Thymus (tissue), 11 donors: ENCODE data around the gene OR6N1. TPM values are rescaled to one million over a fixed set of nuclear protein-coding genes. Genes with fewer than 3 reads are reported as not detected.

Experiments
- DNase-seq, 9 donors: peaks; one replicate each; pipeline ENCODE4 v3.0.0-alpha.2; 2013; ENCODE audit warnings: low spot score in 9 of 9, low read depth in 6 of 9, missing footprints in 1 of 9
- H3K27ac ChIP-seq, 2 donors: one replicate each; pipeline ENCODE4 v1.5.1; 2013; ENCODE audit warnings: control low read depth in 1 of 2, low read depth in 1 of 2, low read length in 1 of 2, mild to moderate bottlenecking in 1 of 2, moderate library complexity in 1 of 2
- H3K27me3 ChIP-seq, 2 donors: one replicate each; pipeline ENCODE4 v1.5.1; 2013; ENCODE audit warnings: low read length in 1 of 2; ENCODE audit not compliant: control insufficient read depth in 2 of 2, insufficient read depth in 1 of 2
- H3K36me3 ChIP-seq, 2 donors: one replicate each; pipeline ENCODE4 v1.5.1; 2013; ENCODE audit warnings: low read length in 1 of 2, mild to moderate bottlenecking in 1 of 2, moderate library complexity in 1 of 2; ENCODE audit not compliant: control insufficient read depth in 2 of 2, insufficient read depth in 2 of 2
- H3K4me1 ChIP-seq, 2 donors: one replicate each; pipeline ENCODE4 v1.5.1; 2013; ENCODE audit warnings: low read length in 2 of 2; ENCODE audit not compliant: control insufficient read depth in 2 of 2, insufficient read depth in 2 of 2
- H3K4me3 ChIP-seq, 2 donors: one replicate each; pipeline ENCODE4 v1.5.1; 2013; ENCODE audit warnings: low read length in 2 of 2, control low read depth in 1 of 2, mild to moderate bottlenecking in 1 of 2
- H3K9me3 ChIP-seq, 2 donors: one replicate each; pipeline ENCODE4 v1.5.1; 2013; ENCODE audit warnings: low read length in 1 of 2, mild to moderate bottlenecking in 1 of 2; ENCODE audit not compliant: control insufficient read depth in 2 of 2, insufficient read depth in 1 of 2
- WGBS: extraction: QIAGEN DNeasy Blood & Tissue Kit; methylation state at CpG from one replicate; pipeline ENCODE4 v1.1.7; 2013; 5-methylcytosine and 5-hydroxymethylcytosine counted together
- polyA plus RNA-seq: library from polyadenylated mRNA; stranded (reverse); fragments of 200-250 nt; gene quantifications from one replicate; pipeline ENCODE4 v1.2.3, GENCODE V29; 2013
- total RNA-seq: library from RNA; stranded (reverse); fragments of 120-200 nt; gene quantifications from one replicate; pipeline ENCODE4 v1.2.4, GENCODE V29; 2013
- donor health status: healthy.

OR6N1 gene
- total and polyA plus RNA-seq, 2 donors = not detected

DNA sequence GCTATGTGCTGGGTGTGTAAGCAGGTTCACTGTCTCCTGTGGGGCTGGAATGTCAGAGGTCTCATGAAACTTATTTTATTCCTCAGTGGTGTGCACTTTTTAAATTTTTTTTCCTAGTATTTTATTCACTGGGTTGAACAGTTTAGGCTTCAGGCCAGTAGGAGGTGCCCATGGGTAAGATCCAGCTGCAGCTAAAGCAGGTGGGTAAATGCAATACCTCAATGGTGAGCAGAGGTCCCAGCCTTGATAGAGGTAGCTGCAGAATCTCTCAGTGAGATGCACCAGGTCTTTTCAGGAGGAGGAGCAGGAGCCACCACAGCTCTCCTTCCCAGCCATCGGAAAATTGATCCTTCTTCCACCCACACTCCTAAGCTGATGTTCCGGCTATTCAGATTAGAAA, 21.6 kb upstream of the OR6N1 start:
- Histone ChIP-seq H3K4me1 (no peaks in the 10 kb centered on the region), H3K9me3 (no peaks in the 10 kb centered on the region), H3K27ac (no peak overlapping the region), H3K36me3 (no peaks in the 10 kb centered on the region), H3K27me3 (no peaks in the 10 kb centered on the region), H3K4me3 (no peak overlapping the region)
- peak in 7 of 9 donors; percentile 6 to 47 (median 11) for DNase-seq
- 95% methylated on average over 2 of the region's 2 CpGs for WGBS

DNA sequence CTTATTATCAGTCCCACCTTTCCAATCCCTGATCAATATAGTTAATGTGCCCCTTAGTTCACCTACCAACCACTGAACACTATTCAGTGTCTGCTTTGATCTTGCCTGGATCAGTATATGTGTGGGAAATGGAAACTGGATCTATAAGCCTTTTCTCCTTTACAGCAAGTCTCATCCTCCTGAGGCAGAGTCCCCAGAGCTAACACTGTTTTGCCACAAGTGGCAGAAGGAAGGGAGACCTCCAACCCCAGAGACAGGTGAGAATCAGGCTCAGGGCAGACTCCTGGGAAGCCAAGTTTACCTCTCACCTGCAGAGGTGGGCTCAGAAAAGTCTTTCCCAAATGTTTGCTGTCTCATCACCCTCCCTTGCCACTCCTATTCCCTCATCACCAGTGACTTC, 9.1 kb upstream of the OR6N1 start, which contains the start of gene OR6N2:
OR6N2 (minus strand) TSS at position 101 of the 400 bp plus-strand sequence. CDS start 3,569 bp downstream, outside the sequence.
- H3K27ac ChIP-seq = no peak within 1 kb of the TSS
- H3K9me3 ChIP-seq = no peaks in the 10 kb centered on the region
- no peaks in the 10 kb centered on the region for H3K27me3 ChIP-seq
- no peak for DNase-seq
- H3K4me1 ChIP-seq = no peaks in the 10 kb centered on the region
- no peaks in the 10 kb centered on the region for H3K36me3 ChIP-seq
- no peak within 1 kb of the TSS for H3K4me3 ChIP-seq

DNA sequence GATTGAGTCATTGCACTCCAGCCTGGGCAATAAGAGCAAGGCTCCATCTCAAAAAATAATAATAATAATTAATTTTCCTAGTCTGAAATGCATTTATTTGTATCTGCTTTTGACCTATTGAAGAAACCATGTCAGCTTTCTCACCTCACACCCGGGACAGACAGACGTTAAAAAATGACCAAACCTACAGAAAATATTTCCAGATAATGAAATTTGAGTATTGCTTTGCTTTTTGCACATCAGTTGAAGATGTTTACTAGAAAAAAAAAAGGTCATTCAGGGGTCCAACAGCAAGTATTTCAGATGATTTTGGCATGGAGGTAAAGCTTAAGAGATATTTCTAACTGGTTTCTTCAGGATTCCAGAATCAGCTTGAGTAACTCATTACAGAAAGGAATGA, 17.6 kb downstream of the OR6N1 start, which contains the start of gene OR6K6:
OR6K6 (plus strand) TSS at position 301 of the 400 bp plus-strand sequence. CDS start 168 bp downstream, outside the sequence.
- DNase-seq = no peak
- H3K9me3 ChIP-seq = no peaks in the 10 kb centered on the region
- 94% methylated on average over 2 of the region's 2 CpGs for WGBS
- H3K4me1 ChIP-seq = no peaks in the 10 kb centered on the region
- H3K4me3 ChIP-seq = no peak within 1 kb of the TSS
- no peak within 1 kb of the TSS for H3K27ac ChIP-seq
- H3K36me3 ChIP-seq = no peaks in the 10 kb centered on the region
- no peaks in the 10 kb centered on the region for H3K27me3 ChIP-seq

DNA sequence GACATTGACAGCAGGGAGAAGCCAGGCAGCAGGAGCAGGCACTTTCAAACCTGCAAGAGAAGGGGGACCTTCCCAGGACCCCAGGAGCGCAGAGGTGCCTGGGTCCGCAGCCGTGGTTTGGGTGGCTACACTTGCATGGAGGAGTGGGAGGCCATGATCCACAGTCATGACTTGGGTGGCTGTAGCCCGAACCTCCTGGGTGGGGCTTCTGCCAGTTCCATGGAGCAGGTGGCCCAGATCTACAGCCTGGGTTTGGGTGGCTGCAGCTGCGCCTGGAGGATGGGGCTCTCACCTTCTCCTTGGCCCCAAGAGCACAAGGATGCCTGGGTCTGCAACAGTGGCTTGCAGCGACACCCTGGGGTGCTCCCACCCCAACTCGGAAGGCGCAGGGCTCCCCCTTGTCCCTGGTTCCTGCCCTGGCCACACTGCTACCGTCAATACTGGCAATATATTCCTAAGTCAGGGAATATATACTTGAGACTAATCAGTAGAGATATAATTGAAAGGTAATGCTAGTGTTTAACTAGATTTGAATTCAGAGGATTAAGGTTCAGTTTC, 19.8 kb downstream of the OR6N1 start:
- no peak overlapping the region for H3K27ac ChIP-seq
- H3K36me3 ChIP-seq = no peaks in the 10 kb centered on the region
- 93% methylated on average over 9 of the region's 9 CpGs for WGBS
- H3K4me1 ChIP-seq = no peaks in the 10 kb centered on the region
- no peaks in the 10 kb centered on the region for H3K9me3 ChIP-seq
- no peak for DNase-seq
- no peak overlapping the region for H3K4me3 ChIP-seq
- no peaks in the 10 kb centered on the region for H3K27me3 ChIP-seq

DNA sequence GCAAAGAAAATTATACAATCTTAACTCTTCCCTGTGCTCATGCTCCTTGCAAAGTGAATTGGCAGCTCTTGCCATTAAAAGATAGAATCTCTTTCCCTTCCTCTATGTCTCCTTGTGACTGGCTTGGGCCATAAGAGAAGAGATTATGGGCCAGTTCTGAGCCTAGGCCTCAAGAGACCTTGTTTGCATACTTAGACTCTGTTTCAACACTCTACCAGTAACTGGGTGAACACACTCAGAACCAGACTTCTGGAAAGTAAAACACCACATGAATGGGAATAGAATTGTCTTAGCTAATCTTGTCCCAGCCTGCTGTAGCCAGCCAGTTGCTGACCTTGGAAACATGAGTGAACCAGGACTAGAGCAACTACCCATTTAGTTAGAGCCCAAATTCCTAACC, 36.1 kb downstream of the OR6N1 start:
- DNase-seq = no peak
- H3K27me3 ChIP-seq = no peaks in the 10 kb centered on the region
- H3K4me3 ChIP-seq = no peak overlapping the region
- no peaks in the 10 kb centered on the region for H3K9me3 ChIP-seq
- no peaks in the 10 kb centered on the region for H3K36me3 ChIP-seq
- H3K4me1 ChIP-seq = no peaks in the 10 kb centered on the region
- H3K27ac ChIP-seq = no peak overlapping the region

DNA sequence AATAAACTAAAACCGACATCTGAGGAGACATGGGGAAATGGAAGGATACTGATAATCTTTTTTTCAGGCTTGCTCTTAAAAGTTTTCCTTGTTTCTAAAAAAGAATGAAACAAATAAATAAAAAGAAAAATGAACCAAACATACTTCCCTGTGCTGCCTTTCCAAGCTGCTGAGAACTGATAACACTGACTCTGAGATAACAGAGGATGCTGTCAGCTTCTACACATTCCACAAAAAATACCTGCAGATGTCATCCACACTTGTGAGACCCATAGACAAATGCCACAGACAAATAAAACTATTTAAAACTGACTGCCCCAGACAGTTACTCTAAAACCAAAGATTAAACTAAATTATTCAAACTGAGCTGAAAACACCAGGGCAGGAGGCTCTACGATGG, 39.5 kb downstream of the OR6N1 start:
- no peak overlapping the region for H3K27ac ChIP-seq
- H3K4me3 ChIP-seq = no peak overlapping the region
- H3K9me3 ChIP-seq = no peaks in the 10 kb centered on the region
- no peaks in the 10 kb centered on the region for H3K4me1 ChIP-seq
- 95% methylated on average over 2 of the region's 2 CpGs for WGBS
- H3K27me3 ChIP-seq = no peaks in the 10 kb centered on the region
- no peak for DNase-seq
- H3K36me3 ChIP-seq = no peaks in the 10 kb centered on the region

DNA sequence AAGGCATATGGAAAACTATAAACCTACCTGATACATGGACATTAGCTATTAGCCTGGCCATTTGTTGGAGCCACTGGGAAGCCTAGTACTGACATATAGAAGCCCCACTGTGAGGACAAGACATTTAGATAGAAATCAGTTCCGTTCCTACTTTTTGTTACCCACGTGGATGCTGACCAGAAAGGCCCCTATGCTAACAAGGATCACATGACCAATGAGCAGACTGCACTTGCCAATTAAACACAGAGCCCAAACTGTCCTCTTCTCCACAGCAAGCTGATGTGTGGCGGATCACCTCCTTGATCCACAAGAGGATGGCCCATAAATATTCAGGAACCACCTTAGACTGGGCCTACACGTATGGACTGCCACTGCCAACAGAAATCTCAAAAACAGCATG, 40.3 kb downstream of the OR6N1 start:
- H3K9me3 ChIP-seq = no peaks in the 10 kb centered on the region
- H3K36me3 ChIP-seq = no peaks in the 10 kb centered on the region
- 95% methylated on average over 4 of the region's 4 CpGs for WGBS
- H3K4me1 ChIP-seq = no peaks in the 10 kb centered on the region
- H3K4me3 ChIP-seq = no peak overlapping the region
- DNase-seq = no peak
- no peak overlapping the region for H3K27ac ChIP-seq
- H3K27me3 ChIP-seq = no peaks in the 10 kb centered on the region

DNA sequence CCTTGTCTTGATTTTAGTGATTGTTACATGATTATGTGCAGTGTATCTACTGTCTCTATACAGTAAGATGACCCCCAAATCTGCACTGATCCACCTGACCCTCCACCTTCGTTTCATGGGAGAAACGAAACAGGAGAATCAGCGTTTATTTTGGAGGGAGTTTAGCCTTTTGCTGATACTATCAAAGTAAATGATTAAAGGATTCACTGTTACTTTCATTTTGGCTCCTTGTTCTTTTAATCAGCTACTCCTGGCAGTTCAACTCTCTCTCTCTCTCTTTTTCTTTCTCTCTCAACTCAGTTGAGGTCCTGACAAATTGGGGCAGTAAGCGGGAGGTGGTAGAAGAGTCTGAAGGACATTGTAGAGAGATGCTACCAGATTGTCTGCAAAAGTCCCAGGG, 41.5 kb downstream of the OR6N1 start:
- Histone ChIP-seq H3K4me1 (no peaks in the 10 kb centered on the region), H3K36me3 (no peaks in the 10 kb centered on the region), H3K27ac (no peak overlapping the region), H3K9me3 (no peaks in the 10 kb centered on the region), H3K27me3 (no peaks in the 10 kb centered on the region), H3K4me3 (no peak overlapping the region)
- WGBS = 90% methylated on average over 4 of the region's 4 CpGs
- DNase-seq = no peak

DNA sequence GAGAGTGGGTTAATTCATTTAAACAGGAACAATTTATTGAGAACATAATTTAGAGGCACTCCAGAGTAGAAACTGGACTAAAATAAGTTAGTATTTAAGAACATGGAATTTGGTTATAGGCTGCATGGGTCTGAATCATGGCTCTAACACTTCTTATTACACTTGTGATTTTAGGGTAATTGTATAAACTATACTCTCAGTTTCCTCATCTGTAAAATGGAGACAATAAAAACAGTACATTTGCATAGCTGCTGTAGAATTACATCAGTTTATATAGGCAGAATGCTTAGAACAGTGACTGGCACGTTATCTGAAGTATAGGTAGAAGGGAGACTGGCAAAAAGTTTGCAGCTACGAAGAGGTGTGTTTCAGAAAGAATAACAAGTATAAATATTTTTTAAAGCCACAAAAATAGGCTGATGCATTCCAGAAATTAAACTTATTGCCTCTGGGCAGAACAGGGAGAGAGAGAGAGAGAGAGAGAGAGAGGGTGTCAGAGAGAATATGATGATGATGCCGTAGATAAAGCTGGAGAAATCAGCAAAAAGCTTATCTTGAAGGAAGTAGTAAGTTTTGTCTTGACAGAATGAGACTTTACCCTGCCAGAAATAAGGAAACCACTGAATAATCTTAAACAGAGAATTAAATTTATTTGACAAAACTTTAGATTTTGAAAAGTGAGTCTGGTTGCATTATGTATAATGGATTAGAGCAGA, 43.3 kb downstream of the OR6N1 start:
- Histone ChIP-seq H3K36me3 (no peaks in the 10 kb centered on the region), H3K9me3 (no peaks in the 10 kb centered on the region), H3K27ac (no peak overlapping the region), H3K27me3 (no peaks in the 10 kb centered on the region), H3K4me1 (no peaks in the 10 kb centered on the region), H3K4me3 (no peak overlapping the region)
- WGBS = 78% methylated on average over 3 of the region's 3 CpGs
- DNase-seq = no peak
